ENCODE results near the gene TMEM9. TPM values are rescaled to one million over a fixed set of nuclear protein-coding genes. Genes with fewer than 3 reads are reported as not detected.

TMEM9 gene
- total RNA-seq, 2 donors from 2014 or later, result 41.8 to 63.4 TPM

DNA sequence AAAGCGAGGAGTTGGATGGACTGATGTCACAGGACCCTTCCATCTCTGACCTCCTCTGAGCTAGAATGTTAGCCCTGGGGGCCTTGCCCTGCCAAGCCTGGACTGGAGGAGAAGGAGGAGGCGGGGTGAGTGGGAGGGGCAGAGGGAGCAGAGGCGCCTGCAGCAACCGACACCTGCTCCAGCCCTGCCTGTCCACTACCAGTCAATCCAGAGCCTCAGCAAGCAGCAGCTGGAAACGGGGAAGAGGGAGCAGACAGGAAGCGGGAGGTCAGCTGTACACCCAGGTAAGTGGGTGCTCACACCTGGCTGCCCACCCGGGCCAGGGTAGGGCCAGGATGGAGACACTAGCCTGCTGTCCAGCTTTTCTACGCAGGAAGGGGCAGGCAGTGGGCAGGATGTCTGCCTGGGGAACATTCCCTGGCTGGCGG, 36.4 kb upstream of the TMEM9 start, which contains the start of gene IGFN1:
Gene IGFN1, plus strand, starts transcription at position 201 of the 428 bp plus-strand sequence. CDS start 2,470 bp downstream, outside the sequence.
- Histone ChIP-seq H3K36me3 (no peaks in the 10 kb centered on the region), H3K4me1 (no peaks in the 10 kb centered on the region), H3K4me3 (no peak within 1 kb of the TSS), H3K9me3 (no peaks in the 10 kb centered on the region), H3K27me3 (no peaks in the 10 kb centered on the region), H3K27ac (no peak within 1 kb of the TSS)
- DNase-seq (ENCODE audit: low spot score), result no peak
- TF ChIP-seq, protein P1, sequence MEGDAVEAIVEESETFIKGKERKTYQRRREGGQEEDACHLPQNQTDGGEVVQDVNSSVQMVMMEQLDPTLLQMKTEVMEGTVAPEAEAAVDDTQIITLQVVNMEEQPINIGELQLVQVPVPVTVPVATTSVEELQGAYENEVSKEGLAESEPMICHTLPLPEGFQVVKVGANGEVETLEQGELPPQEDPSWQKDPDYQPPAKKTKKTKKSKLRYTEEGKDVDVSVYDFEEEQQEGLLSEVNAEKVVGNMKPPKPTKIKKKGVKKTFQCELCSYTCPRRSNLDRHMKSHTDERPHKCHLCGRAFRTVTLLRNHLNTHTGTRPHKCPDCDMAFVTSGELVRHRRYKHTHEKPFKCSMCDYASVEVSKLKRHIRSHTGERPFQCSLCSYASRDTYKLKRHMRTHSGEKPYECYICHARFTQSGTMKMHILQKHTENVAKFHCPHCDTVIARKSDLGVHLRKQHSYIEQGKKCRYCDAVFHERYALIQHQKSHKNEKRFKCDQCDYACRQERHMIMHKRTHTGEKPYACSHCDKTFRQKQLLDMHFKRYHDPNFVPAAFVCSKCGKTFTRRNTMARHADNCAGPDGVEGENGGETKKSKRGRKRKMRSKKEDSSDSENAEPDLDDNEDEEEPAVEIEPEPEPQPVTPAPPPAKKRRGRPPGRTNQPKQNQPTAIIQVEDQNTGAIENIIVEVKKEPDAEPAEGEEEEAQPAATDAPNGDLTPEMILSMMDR (IDR thresholded peaks at IDR 0.05), result no peak

DNA sequence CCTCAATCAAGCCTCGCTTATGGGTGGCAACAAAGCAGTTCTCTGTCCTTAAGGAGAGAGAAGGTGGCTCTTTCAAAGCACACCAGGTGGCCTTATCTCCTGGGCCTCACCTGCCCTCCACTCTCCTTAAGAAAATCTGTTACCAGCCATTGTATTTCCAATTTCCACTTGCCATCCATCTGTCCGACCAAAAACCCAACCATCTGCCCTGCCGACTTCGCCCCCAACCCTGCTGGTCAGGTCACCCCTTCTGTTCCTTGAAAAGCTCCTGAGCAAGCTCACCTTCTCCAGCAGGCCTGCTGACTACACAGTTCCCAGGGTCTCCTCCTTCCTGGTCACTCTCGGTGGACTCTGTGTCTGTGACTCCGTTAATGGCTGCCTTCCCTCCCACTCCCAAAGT, 35.7 kb upstream of the TMEM9 start:
- H3K4me3 ChIP-seq, result no peak overlapping the region
- H3K4me1 ChIP-seq, result no peaks in the 10 kb centered on the region

DNA sequence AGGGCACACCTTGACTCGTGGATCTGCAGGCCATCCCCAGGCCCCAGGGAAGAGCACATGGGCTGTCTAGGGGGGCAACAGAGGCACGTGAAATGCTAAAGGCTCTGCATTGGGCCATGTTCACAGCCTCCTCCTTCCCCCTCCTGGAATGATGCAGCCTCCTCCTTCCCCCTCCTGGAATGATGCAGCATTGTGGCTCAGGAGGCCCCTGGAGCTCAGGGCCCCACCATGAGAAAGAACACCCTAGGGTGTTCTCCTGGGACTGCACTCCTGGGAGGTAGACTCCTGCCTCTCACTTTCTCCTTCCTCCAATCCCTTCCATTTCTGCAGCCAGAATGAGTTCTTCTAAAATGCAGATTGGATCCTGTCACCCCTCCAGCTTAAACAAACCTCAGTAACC, 34.8 kb upstream of the TMEM9 start:
- no peak for DNase-seq (ENCODE audit: low spot score)
- H3K36me3 ChIP-seq, result no peaks in the 10 kb centered on the region
- H3K9me3 ChIP-seq, result no peaks in the 10 kb centered on the region
- TF ChIP-seq, protein P1 (IDR thresholded peaks at IDR 0.05), result no peak
- no peak overlapping the region for H3K27ac ChIP-seq
- H3K4me3 ChIP-seq, result no peak overlapping the region
- no peaks in the 10 kb centered on the region for H3K27me3 ChIP-seq
- H3K4me1 ChIP-seq, result peaks cover 0 to 7% of the 10 kb centered on the region in 2 donors

More for the DNA sequence above, 35.7 kb upstream of the TMEM9 start:
- H3K36me3 ChIP-seq, result no peaks in the 10 kb centered on the region
- no peaks in the 10 kb centered on the region for H3K27me3 ChIP-seq
- no peak for DNase-seq (ENCODE audit: low spot score)
- TF ChIP-seq, protein P1 (IDR thresholded peaks at IDR 0.05), result no peak
- H3K9me3 ChIP-seq, result no peaks in the 10 kb centered on the region
- H3K27ac ChIP-seq, result no peak overlapping the region

DNA sequence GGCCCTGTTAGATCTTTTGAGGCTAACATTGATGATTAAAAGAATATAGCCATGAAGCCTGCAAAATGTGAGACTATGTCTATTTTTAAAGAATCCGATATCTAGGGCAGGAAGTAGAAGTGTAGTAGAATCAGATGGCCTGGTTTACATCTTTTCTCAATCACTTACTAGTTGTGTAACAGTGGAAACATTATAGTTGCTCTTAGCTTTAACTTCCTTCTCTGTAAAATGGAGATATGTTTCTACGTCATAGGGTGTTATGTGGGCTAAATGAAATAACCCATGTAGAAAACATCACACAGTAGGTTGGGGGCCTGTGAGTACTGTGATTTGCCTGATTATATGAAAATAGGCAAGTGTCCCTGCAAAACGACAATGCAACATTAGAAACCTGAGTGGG, 31.9 kb upstream of the TMEM9 start:
- Histone ChIP-seq H3K27me3 (no peaks in the 10 kb centered on the region), H3K27ac (no peak overlapping the region), H3K4me1 (peaks cover 0 to 11% of the 10 kb centered on the region in 2 donors), H3K4me3 (no peak overlapping the region), H3K9me3 (no peaks in the 10 kb centered on the region), H3K36me3 (no peaks in the 10 kb centered on the region)
- TF ChIP-seq, protein P1 (IDR thresholded peaks at IDR 0.05), result no peak
- no peak for DNase-seq (ENCODE audit: low spot score)

DNA sequence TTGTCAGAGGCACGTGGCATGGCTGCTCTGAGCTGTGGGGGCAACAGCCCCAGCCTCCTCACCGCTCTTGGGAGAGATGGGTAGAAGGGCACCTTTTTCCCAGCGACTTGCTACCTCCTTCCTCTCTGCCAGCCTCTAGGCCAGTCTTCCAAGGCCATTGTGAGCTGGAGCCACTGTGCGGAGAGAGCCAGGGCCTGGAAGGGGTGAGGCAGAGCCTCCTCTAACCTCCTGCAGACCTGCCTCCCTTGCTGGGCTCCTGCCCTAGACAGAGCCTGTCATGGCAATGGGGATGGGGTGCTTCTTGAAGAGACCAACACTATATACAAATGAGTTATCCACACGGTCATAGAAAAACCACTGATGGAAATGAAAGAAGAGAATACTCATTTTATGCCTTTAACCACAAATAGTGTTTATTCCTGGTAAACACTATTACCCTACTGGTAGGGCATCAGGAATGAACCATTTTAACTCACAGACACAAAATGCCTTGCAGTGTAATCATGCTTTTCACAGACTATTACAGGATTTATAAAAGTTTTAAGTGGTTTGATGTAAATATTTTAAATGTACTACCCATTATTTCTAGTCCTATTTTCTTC, 31.4 kb upstream of the TMEM9 start:
- Histone ChIP-seq H3K27me3 (no peaks in the 10 kb centered on the region), H3K36me3 (no peaks in the 10 kb centered on the region), H3K4me1 (peaks cover 0 to 11% of the 10 kb centered on the region in 2 donors), H3K27ac (no peak overlapping the region), H3K4me3 (no peak overlapping the region), H3K9me3 (no peaks in the 10 kb centered on the region)
- DNase-seq (ENCODE audit: low spot score), result no peak
- TF ChIP-seq, protein P1 (IDR thresholded peaks at IDR 0.05), result no peak

DNA sequence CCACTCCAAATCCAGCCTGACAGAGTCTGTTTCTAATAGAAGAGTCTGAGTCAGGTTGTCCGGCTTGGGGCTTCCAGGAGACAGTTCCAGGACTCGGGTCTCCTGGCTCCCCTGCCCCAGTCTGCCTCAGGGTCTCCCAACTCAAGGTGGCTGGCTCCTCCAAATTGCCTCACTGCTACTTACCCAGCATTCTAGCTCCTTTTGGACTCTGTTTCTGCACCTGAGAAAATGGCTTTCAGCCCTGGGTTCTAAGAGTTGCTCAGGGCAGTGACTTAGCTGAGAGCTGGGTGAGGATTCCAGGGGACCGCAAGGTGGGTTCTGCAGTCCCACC, 30.8 kb upstream of the TMEM9 start:
- Histone ChIP-seq H3K9me3 (no peaks in the 10 kb centered on the region), H3K27ac (peak overlapping the region; percentile 1 to 6), H3K4me1 (peaks cover 0 to 11% of the 10 kb centered on the region in 2 donors), H3K4me3 (no peak overlapping the region), H3K36me3 (no peaks in the 10 kb centered on the region), H3K27me3 (no peaks in the 10 kb centered on the region)
- TF ChIP-seq, protein P1 (IDR thresholded peaks at IDR 0.05), result no peak
- DNase-seq (ENCODE audit: low spot score), result no peak
